HG02588 (cell line): ENCODE measurements around the gene PRRG4.
"Not testable (repeated sequence)": the region's sequence is repeated elsewhere in the genome, so short reads cannot be mapped to it uniquely, and the experiment has no call there.

Experiments used
- ATAC-seq: cut with Tn5 transposase; IDR thresholded peaks from one replicate; pipeline ENCODE4 v1.9.1; 2021; ENCODE audit warnings: mild to moderate bottlenecking, moderate library complexity; ENCODE audit not compliant: unreplicated experiment

The PRRG4 gene

GRCh38 chr11:32830413-32830738 lies 649 bp downstream of the PRRG4 start:
- ATAC-seq: no peak

- ATAC-seq: no peak
Observed at GRCh38 chr11:32830796-32831195, 1.1 kb downstream of the PRRG4 start.

- ATAC-seq: no peak
Observed at GRCh38 chr11:32831221-32831620, 1.5 kb downstream of the PRRG4 start.

- no peak for ATAC-seq
Observed at GRCh38 chr11:32833921-32834320, 4.2 kb downstream of the PRRG4 start.

GRCh38 chr11:32836946-32837345 lies 7.2 kb downstream of the PRRG4 start:
- ATAC-seq: no peak

GRCh38 chr11:32838505-32839274 lies 9.0 kb downstream of the PRRG4 start:
- ATAC-seq: no peak

- ATAC-seq: no peak
Observed at GRCh38 chr11:32839308-32839707, 9.6 kb downstream of the PRRG4 start.

- ATAC-seq: no peak
Observed at GRCh38 chr11:32840587-32840986, 10.9 kb downstream of the PRRG4 start.

- ATAC-seq: no peak
Observed at GRCh38 chr11:32843544-32843943, 13.8 kb downstream of the PRRG4 start.

- no peak for ATAC-seq
Observed at GRCh38 chr11:32847511-32847910, 17.8 kb downstream of the PRRG4 start.

- no peak for ATAC-seq
Observed at GRCh38 chr11:32849761-32850160, 20.0 kb downstream of the PRRG4 start.

- ATAC-seq: no peak
Observed at GRCh38 chr11:32851251-32851650, 21.5 kb downstream of the PRRG4 start.

GRCh38 chr11:32852207-32852606 lies 22.5 kb downstream of the PRRG4 start:
- ATAC-seq: no peak

GRCh38 chr11:32855601-32856000 lies 25.9 kb downstream of the PRRG4 start:
- no peak for ATAC-seq

- no peak for ATAC-seq
Observed at GRCh38 chr11:32858731-32859130, 29.0 kb downstream of the PRRG4 start.

- ATAC-seq: no peak
Observed at GRCh38 chr11:32861850-32862577, 32.3 kb downstream of the PRRG4 start.

GRCh38 chr11:32864555-32864954 lies 34.8 kb downstream of the PRRG4 start:
- ATAC-seq: no peak

- ATAC-seq: not testable (repeated sequence)
Observed at GRCh38 chr11:32868752-32869151, 39.0 kb downstream of the PRRG4 start.

GRCh38 chr11:32870676-32871075 lies 40.9 kb downstream of the PRRG4 start:
- no peak for ATAC-seq

GRCh38 chr11:32874132-32874531 lies 44.4 kb downstream of the PRRG4 start:
- no peak for ATAC-seq

GRCh38 chr11:32881286-32881685 lies 51.6 kb downstream of the PRRG4 start:
- no peak for ATAC-seq

- ATAC-seq: no peak
Observed at GRCh38 chr11:32883421-32883820, 53.7 kb downstream of the PRRG4 start.

GRCh38 chr11:32884023-32884422 lies 54.3 kb downstream of the PRRG4 start:
- no peak for ATAC-seq
